DLD1 (cell line): ENCODE measurements around the gene SHKBP1.

Source experiments
- in situ Hi-C: cut with HindIII; loops from 2 replicates; pipeline ENCODE4 v1.10.0; 2017; ENCODE audit warnings: low sequenced_read_pairs

The SHKBP1 gene

GRCh38 chr19:40632311-40633036 lies 55.8 kb downstream of the SHKBP1 start:
- in situ Hi-C loops, result no loop called here

DNA sequence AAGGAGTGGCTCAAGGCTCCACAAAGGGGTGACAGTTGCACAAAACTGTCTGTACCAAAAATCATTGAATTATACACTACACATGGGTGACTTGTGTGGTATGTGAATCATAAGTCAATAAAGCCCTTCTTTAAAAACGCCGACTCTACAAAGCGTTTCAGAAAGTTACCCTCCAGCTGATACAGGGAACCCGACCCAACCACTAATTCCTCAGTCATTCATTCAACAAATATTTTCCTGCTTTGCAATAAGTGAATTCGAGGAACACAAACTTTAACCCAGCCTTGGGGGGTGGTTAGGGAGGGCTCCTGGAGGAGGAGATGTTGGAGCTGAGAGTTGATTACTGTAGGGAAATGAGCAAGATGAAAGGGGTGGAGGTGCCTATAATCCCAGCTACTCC lies 56.5 kb downstream of the SHKBP1 start:
- in situ Hi-C loops, result no loop called here

- in situ Hi-C loops, result no loop called here
Measured at GRCh38 chr19:40638327-40638726, 61.7 kb downstream of the SHKBP1 start.

- in situ Hi-C loops, result no loop called here
Measured at GRCh38 chr19:40639638-40639982, 62.9 kb downstream of the SHKBP1 start.

DNA sequence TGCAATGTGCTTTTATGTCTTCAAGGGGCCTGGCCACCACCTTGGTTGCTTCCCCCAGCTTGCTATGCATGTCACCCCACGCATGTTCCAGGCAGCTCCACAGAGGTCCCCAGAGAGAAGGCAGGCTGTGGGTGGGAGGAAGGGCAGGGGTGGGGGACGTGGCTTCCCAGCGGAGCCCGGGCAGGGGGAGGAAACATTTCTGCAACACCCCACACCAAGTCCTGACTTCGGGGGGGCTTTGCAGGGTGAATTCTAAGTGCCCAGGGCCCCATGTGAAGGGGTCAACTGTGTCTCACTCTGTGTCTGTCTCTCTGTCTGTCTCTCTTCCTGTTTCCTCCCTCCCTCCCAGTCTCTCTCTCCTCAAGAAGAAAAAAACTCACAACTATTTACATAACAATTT lies 64.1 kb downstream of the SHKBP1 start:
- in situ Hi-C loops, result no loop called here
